ENCODE data around the gene EIF4A2. TPM values are rescaled to one million over a fixed set of nuclear protein-coding genes. Genes with fewer than 3 reads are reported as not detected.
"Not testable (repeated sequence)": the region's sequence is repeated elsewhere in the genome, so short reads cannot be mapped to it uniquely, and the experiment has no call there.

Gene EIF4A2
- total RNA-seq, 1 experiment from 2014 or later, result 508 TPM

- DNase-seq (ENCODE audit: low read depth), result no peak
These were observed 35.6 kb downstream of the EIF4A2 start for GRCh38 chr3:186818956-186819355.

- peak; percentile 73 for DNase-seq (ENCODE audit: low read depth)
These were observed 38.3 kb downstream of the EIF4A2 start for GRCh38 chr3:186821429-186822387.

- not testable (repeated sequence) for DNase-seq (ENCODE audit: low read depth)
These were observed 39.0 kb downstream of the EIF4A2 start for GRCh38 chr3:186822388-186822759.

- peak; percentile 47 for DNase-seq (ENCODE audit: low read depth)
These were observed 40.0 kb downstream of the EIF4A2 start for GRCh38 chr3:186823386-186823785.

- DNase-seq (ENCODE audit: low read depth), result no peak
These were observed 41.2 kb downstream of the EIF4A2 start for GRCh38 chr3:186824430-186825139.

GRCh38 chr3:186825294-186825821 lies 42.0 kb downstream of the EIF4A2 start:
- peak; percentile 43 for DNase-seq (ENCODE audit: low read depth)

GRCh38 chr3:186825872-186826409 lies 42.6 kb downstream of the EIF4A2 start:
- DNase-seq (ENCODE audit: low read depth), result no peak

DNA sequence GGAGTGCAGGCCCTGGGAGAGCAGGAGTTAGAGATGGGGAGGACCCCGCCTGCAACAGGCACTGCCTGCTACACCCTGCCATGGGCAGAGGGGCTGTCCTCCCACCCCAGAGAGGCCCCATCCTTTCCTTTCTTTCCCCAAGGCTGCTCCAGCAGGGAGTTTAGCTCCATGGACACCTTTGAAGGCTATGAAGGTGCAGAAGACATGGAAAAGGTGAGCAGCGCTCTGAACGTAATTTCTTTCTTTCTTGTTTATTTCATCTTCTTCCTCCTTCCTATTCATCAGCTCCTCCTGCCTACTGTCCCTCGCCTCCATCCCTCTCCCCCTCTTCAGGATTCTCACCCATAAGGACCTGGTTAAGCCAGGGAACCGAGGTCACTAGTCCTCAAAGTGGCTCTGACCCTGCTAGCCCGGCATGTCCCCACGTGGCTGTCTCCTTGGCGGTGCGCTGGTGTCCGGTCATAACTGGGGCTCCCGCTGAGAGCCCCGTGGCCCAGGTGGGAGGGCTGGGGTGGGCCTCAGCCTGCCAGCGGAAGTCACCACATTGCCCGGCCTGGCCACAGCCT lies 43.1 kb downstream of the EIF4A2 start:
- no peak for DNase-seq (ENCODE audit: low read depth)

GRCh38 chr3:186826976-186827857 lies 43.8 kb downstream of the EIF4A2 start:
- peak; percentile 86 for DNase-seq (ENCODE audit: low read depth)

DNA sequence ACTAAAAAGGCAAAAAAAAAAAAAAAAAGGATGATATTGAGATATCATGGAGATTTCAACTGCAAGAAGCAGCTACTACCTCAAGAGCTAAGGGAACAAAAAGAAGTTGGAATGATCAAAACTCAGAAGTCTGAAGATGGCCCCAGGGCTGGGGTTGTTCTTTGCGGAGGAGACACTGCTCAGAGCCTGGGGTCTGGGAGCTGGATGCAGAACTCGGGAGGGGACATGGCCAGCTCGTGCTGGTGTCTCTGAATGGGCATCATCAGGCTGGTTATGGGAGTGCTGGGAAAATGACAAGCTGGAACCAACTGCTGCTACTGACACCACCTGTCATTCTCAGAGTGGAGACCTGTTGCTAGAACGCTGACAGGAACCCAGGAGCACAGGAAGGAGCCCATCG lies 45.0 kb downstream of the EIF4A2 start:
- DNase-seq (ENCODE audit: low read depth), result no peak

GRCh38 chr3:186831798-186832197 lies 48.4 kb downstream of the EIF4A2 start:
- no peak for DNase-seq (ENCODE audit: low read depth)

- DNase-seq (ENCODE audit: low read depth), result no peak
These were observed 48.9 kb downstream of the EIF4A2 start for GRCh38 chr3:186832276-186832675.

Other genes with a start within 250 kb of the EIF4A2 start
- gene CRYGS, start 239.2 kb upstream of the EIF4A2 start, total RNA-seq (2014; rRNA removed; shearing (Covaris generic)), result 0.47 and 0.57 TPM in 2 replicates
- gene TBCCD1, start 216.2 kb upstream of the EIF4A2 start, total RNA-seq (2014; rRNA removed; shearing (Covaris generic)), result 24.1 and 28.6 TPM in 2 replicates
- gene DNAJB11, start 212.9 kb upstream of the EIF4A2 start, total RNA-seq (2014; rRNA removed; shearing (Covaris generic)), result 182 and 237 TPM in 2 replicates
- gene AHSG, start 170.5 kb upstream of the EIF4A2 start, total RNA-seq (2014; rRNA removed; shearing (Covaris generic)), result not detected in 2 replicates
- not detected in 2 replicates for gene FETUB, start 143.2 kb upstream of the EIF4A2 start, total RNA-seq (2014; rRNA removed; shearing (Covaris generic))
- gene HRG, start 117.6 kb upstream of the EIF4A2 start, total RNA-seq (2014; rRNA removed; shearing (Covaris generic)), result not detected in 2 replicates
- gene KNG1, start 66.2 kb upstream of the EIF4A2 start, total RNA-seq (2014; rRNA removed; shearing (Covaris generic)), result not detected in 2 replicates
- gene RFC4, start 22.9 kb downstream of the EIF4A2 start, total RNA-seq (2014; rRNA removed; shearing (Covaris generic)), result 113 and 141 TPM in 2 replicates
- not detected in 2 replicates for gene ADIPOQ, start 59.1 kb downstream of the EIF4A2 start, total RNA-seq (2014; rRNA removed; shearing (Covaris generic))
- gene ST6GAL1, start 146.9 kb downstream of the EIF4A2 start, total RNA-seq (2014; rRNA removed; shearing (Covaris generic)), result 0.47 and 1.2 TPM in 2 replicates

Measured in M059J (cell line).